Panc1 (cell line): Measurements from ENCODE around the gene PHPT1. TPM values are rescaled to one million over a fixed set of nuclear protein-coding genes. Genes with fewer than 3 reads are reported as not detected.

ENCODE experiments used
- ATAC-seq: fragments of 200-7000 bp; cut with Tn5 transposase; 2 replicates; pipeline ENCODE4 v1.9.1; 2020; ENCODE audit warnings: mild to moderate bottlenecking, moderate library complexity
- BruUV-seq: library from RNA; stranded (reverse); fragments of 400-500 nt; replicated peaks from 2 replicates; lab custom pipeline; 2021; lab: Mats Ljungman, UMichigan
- CTCF ChIA-PET: fragments of 300-600 bp; sonication (Branson Sonifier 250); formaldehyde crosslinking; loops from one replicate; lab custom pipeline; 2022; ENCODE audit warnings: antibody characterized with exemption; lab: Charles Lee
- POLR2A ChIA-PET: fragments of 300-600 bp; sonication (Branson Sonifier 250); formaldehyde crosslinking; loops from one replicate; lab custom pipeline; 2022; ENCODE audit warnings: antibody characterized with exemption; lab: Charles Lee
- DNase-seq: peaks from one replicate; pipeline ENCODE4 v3.0.0-alpha.2; 2010; ENCODE audit warnings: low read depth, low spot score
- H3K27ac ChIP-seq: 2 replicates; pipeline ENCODE4 v1.5.1; 2011; ENCODE audit warnings: mild to moderate bottlenecking, low read length, inconsistent platforms
- H3K27me3 ChIP-seq: fragments of 200-500 bp; sonication (Bioruptor generic); 2 replicates; pipeline ENCODE4 v1.6.0; 2014; ENCODE audit warnings: low read length, inconsistent platforms; ENCODE audit not compliant: control insufficient read depth, insufficient read depth
- H3K36me3 ChIP-seq: fragments of 200-500 bp; sonication (Bioruptor generic); 2 replicates; pipeline ENCODE4 v1.5.1; 2014; ENCODE audit warnings: inconsistent platforms, mild to moderate bottlenecking, low read length, moderate library complexity; ENCODE audit not compliant: control insufficient read depth, insufficient read depth
- H3K4me1 ChIP-seq: 2 replicates; pipeline ENCODE4 v1.5.1; 2011; ENCODE audit warnings: inconsistent platforms, mild to moderate bottlenecking, low read length, moderate library complexity; ENCODE audit not compliant: control insufficient read depth, insufficient read depth
- H3K4me3 ChIP-seq, 2 experiments: 2 replicates each; pipeline ENCODE4 v1.5.1; 2011 to 2012; ENCODE audit warnings: low read depth in 2 of 2, low read length in 2 of 2, mild to moderate bottlenecking in 2 of 2, inconsistent platforms in 1 of 2, moderate library complexity in 1 of 2
- H3K9me3 ChIP-seq: fragments of 200-500 bp; sonication (Bioruptor generic); 2 replicates; pipeline ENCODE4 v1.5.1; 2014; ENCODE audit warnings: low read depth, mild to moderate bottlenecking, inconsistent platforms, low read length, moderate library complexity; ENCODE audit not compliant: control insufficient read depth, insufficient read depth
- POLR2AphosphoS5 ChIP-seq: IDR thresholded peaks from 2 replicates; pipeline ENCODE4 v1.6.1; 2012; ENCODE audit warnings: mild to moderate bottlenecking, low read depth, low read length, moderate library complexity
- SIN3A ChIP-seq: IDR thresholded peaks from 2 replicates; pipeline ENCODE4 v1.6.1; 2012; ENCODE audit warnings: low read depth, mild to moderate bottlenecking, low read length, moderate library complexity, borderline replicate concordance; ENCODE audit not compliant: insufficient read depth
- TCF7L2 ChIP-seq: IDR thresholded peaks from 2 replicates; pipeline ENCODE4 v1.6.1; 2011; ENCODE audit warnings: mild to moderate bottlenecking, low read depth, low read length, inconsistent platforms
- in situ Hi-C: cut with HindIII; loops from 2 replicates; pipeline ENCODE4 v1.10.0; 2016; ENCODE audit warnings: low sequenced_read_pairs, low pct_unique_long_range_greater_than_20kb
- intact Hi-C: fragments of 100-400 bp; cut with micrococcal nuclease; formaldehyde crosslinking; loops from one replicate; pipeline ENCODE4 v1.10.0; 2022; ENCODE audit not compliant: unreplicated experiment
- total RNA-seq: library from RNA; stranded (reverse); gene quantifications from one replicate; pipeline ENCODE4 v1.2.1, GENCODE V29; 2021; ENCODE audit not compliant: unreplicated experiment
- TF ChIP-seq, protein P1 (sequence below): fragments of 450-650 bp; IDR thresholded peaks from 2 replicates; pipeline ENCODE4 v1.5.1; 2017; ENCODE audit warnings: mild to moderate bottlenecking
- TF ChIP-seq, protein P2 (sequence below), 2 experiments: IDR thresholded peaks; 2 replicates each; pipeline ENCODE4 v1.6.1; 2011 to 2012; ENCODE audit warnings: low read depth in 2 of 2, control low read depth in 1 of 2, low read length in 1 of 2, mild to moderate bottlenecking in 1 of 2, moderate library complexity in 1 of 2; ENCODE audit not compliant: insufficient read depth in 1 of 2

PHPT1 gene
- total RNA-seq, 1 experiment from 2014 or later, result 204 TPM

DNA sequence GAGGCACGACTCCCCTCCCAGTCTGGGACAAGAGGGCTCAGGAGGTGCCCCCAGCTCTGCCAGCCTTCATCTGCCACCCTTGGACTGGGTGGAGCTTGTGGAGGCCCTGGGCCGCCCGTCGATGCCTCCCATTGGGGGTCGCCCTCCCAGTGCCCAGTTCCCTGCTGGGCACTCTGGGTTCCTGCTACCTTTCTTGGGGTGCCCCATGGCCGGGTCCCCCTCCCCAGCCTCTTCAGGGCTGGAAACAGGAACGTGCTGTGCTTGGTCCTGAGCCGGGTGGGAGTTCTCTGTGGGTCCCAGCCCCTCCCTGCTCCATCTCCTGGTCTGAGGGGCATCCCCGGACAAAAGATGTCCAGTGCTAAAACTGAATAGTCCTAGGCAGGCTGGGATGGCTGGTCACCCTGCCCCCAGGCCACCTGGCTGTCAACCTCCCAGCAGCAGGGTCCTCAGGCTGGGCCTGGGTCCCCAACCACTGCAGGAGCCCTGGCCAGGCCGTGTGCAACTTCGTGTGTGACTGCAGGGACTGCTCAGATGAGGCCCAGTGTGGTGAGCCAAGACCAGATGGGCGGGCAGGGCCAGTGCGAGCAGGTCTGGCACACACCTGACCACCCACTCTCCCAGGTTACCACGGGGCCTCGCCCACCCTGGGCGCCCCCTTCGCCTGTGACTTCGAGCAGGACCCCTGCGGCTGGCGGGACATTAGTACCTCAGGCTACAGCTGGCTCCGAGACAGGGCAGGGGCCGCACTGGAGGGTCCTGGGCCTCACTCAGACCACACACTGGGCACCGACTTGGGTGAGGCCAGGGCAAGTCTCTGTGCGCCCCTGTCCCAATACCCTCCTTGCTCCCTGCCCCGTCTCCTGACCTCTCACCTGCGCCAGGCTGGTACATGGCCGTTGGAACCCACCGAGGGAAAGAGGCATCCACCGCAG is 3.7 kb downstream of the PHPT1 start:
- in situ Hi-C loops, result no loop called here
- Histone ChIP-seq H3K27ac (no peak overlapping the region), H3K4me1 (peaks cover 27% of the 10 kb centered on the region), H3K9me3 (no peaks in the 10 kb centered on the region), H3K27me3 (no peaks in the 10 kb centered on the region), H3K36me3 (no peaks in the 10 kb centered on the region), H3K4me3 (no peak overlapping the region)
- TF ChIP-seq POLR2AphosphoS5 (no peak; the same call in 1 of the 2 replicates), SIN3A (no peak), TCF7L2 (no peak)
- TF ChIP-seq, protein P1, sequence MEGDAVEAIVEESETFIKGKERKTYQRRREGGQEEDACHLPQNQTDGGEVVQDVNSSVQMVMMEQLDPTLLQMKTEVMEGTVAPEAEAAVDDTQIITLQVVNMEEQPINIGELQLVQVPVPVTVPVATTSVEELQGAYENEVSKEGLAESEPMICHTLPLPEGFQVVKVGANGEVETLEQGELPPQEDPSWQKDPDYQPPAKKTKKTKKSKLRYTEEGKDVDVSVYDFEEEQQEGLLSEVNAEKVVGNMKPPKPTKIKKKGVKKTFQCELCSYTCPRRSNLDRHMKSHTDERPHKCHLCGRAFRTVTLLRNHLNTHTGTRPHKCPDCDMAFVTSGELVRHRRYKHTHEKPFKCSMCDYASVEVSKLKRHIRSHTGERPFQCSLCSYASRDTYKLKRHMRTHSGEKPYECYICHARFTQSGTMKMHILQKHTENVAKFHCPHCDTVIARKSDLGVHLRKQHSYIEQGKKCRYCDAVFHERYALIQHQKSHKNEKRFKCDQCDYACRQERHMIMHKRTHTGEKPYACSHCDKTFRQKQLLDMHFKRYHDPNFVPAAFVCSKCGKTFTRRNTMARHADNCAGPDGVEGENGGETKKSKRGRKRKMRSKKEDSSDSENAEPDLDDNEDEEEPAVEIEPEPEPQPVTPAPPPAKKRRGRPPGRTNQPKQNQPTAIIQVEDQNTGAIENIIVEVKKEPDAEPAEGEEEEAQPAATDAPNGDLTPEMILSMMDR, result no peak
- TF ChIP-seq, protein P2, sequence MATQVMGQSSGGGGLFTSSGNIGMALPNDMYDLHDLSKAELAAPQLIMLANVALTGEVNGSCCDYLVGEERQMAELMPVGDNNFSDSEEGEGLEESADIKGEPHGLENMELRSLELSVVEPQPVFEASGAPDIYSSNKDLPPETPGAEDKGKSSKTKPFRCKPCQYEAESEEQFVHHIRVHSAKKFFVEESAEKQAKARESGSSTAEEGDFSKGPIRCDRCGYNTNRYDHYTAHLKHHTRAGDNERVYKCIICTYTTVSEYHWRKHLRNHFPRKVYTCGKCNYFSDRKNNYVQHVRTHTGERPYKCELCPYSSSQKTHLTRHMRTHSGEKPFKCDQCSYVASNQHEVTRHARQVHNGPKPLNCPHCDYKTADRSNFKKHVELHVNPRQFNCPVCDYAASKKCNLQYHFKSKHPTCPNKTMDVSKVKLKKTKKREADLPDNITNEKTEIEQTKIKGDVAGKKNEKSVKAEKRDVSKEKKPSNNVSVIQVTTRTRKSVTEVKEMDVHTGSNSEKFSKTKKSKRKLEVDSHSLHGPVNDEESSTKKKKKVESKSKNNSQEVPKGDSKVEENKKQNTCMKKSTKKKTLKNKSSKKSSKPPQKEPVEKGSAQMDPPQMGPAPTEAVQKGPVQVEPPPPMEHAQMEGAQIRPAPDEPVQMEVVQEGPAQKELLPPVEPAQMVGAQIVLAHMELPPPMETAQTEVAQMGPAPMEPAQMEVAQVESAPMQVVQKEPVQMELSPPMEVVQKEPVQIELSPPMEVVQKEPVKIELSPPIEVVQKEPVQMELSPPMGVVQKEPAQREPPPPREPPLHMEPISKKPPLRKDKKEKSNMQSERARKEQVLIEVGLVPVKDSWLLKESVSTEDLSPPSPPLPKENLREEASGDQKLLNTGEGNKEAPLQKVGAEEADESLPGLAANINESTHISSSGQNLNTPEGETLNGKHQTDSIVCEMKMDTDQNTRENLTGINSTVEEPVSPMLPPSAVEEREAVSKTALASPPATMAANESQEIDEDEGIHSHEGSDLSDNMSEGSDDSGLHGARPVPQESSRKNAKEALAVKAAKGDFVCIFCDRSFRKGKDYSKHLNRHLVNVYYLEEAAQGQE (IDR thresholded peaks at IDR 0.05; ENCODE audit: insufficient read depth in 1 of 2, low read depth in 2 of 2, low read length in 1 of 2), result no peak
- ChIA-PET POLR2A (no interaction called here), CTCF (interaction anchor here (0.6 to 0.7 kb wide), 2 partner anchors 63 to 129 kb away, joined by 3 to 7 read pairs; no protein-coding TSS in a partner anchor)
- no TSS peak for BruUV-seq
- intact Hi-C loops, result no loop called here
- ATAC-seq (no peak), DNase-seq (no peak)

DNA sequence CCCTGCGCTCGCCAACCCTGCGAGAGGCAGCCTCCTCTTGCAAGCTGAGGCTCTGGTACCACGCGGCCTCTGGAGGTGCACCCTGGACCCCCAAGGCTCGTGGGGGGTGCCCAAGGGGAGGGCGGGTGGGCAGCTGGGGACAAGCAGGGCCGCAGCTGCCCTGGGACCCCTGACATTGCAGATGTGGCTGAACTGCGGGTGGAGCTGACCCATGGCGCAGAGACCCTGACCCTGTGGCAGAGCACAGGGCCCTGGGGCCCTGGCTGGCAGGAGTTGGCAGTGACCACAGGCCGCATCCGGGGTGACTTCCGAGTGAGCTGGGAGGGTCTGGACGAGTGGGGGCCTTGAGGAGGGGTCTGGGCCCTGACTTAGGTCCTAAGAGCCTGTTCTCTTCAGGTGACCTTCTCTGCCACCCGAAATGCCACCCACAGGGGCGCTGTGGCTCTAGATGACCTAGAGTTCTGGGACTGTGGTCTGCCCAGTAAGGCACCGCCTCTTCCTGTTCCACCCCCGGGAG is 4.4 kb downstream of the PHPT1 start:
- CTCF ChIA-PET, result interaction anchor here (0.6 kb wide), 1 partner anchor 62 kb away, joined by 7 read pairs; no protein-coding TSS in a partner anchor
- BruUV-seq, result no TSS peak
- H3K36me3 ChIP-seq, result no peaks in the 10 kb centered on the region
- ATAC-seq (no peak), DNase-seq (no peak)
- TF ChIP-seq, protein P1, result no peak; the same call in 1 of the 2 replicates
- TF ChIP-seq, protein P2 (IDR thresholded peaks at IDR 0.05; ENCODE audit: insufficient read depth in 1 of 2, low read depth in 2 of 2, low read length in 1 of 2), result no peak
- TF ChIP-seq POLR2AphosphoS5 (no peak), TCF7L2 (no peak), SIN3A (no peak)
- H3K4me1 ChIP-seq, result peaks cover 32% of the 10 kb centered on the region
- no peak overlapping the region for H3K27ac ChIP-seq
- H3K27me3 ChIP-seq, result no peaks in the 10 kb centered on the region
- intact Hi-C loops, result no loop called here
- no peaks in the 10 kb centered on the region for H3K9me3 ChIP-seq
- H3K4me3 ChIP-seq, result no peak overlapping the region
- POLR2A ChIA-PET, result no interaction called here
- in situ Hi-C loops, result no loop called here
